LNCAP (cell line): ENCODE measurements around the gene BEND3.

ENCODE experiments used
- CTCF ChIP-seq: fragments of 450-650 bp; IDR thresholded peaks from 2 replicates; pipeline ENCODE4 v1.5.1; 2017; ENCODE audit warnings: mild to moderate bottlenecking

The BEND3 gene

GRCh38 chr6:107114926-107115694, at the start of gene BEND3:
Gene BEND3 (minus strand): TSS chr6:107115515. CDS start chr6:107099285, 16,230 bp downstream.
- TF ChIP-seq CTCF, result no peak

- TF ChIP-seq CTCF, result no peak
Measured at GRCh38 chr6:107161521-107161920, 46.2 kb upstream of the BEND3 start.

- TF ChIP-seq CTCF, result no peak
Measured at GRCh38 chr6:107156617-107157016, 41.3 kb upstream of the BEND3 start.

- TF ChIP-seq CTCF, result no peak
Measured at GRCh38 chr6:107154801-107155160, 39.5 kb upstream of the BEND3 start.

GRCh38 chr6:107154131-107154800, 39.0 kb upstream of the BEND3 start:
- TF ChIP-seq CTCF, result no peak

- TF ChIP-seq CTCF, result no peak
Measured at GRCh38 chr6:107152638-107153430, 37.5 kb upstream of the BEND3 start.

- no peak for TF ChIP-seq CTCF
Measured at GRCh38 chr6:107144666-107145065, 29.4 kb upstream of the BEND3 start.
